GM12892 (cell line): ENCODE measurements around the gene SGPL1.

Experiments used
- POLR2A ChIP-seq: IDR thresholded peaks from 2 replicates; pipeline ENCODE4 v1.6.1; 2011; ENCODE audit warnings: low read depth, low read length, control low read depth
- POLR2AphosphoS5 ChIP-seq: IDR thresholded peaks from 2 replicates; pipeline ENCODE4 v1.6.1; 2011; ENCODE audit warnings: low read depth, low read length, control low read depth
- TAF1 ChIP-seq: IDR thresholded peaks from 2 replicates; pipeline ENCODE4 v1.6.1; 2011; ENCODE audit warnings: low read depth, mild to moderate bottlenecking, control low read depth, low read length, borderline replicate concordance

DNA sequence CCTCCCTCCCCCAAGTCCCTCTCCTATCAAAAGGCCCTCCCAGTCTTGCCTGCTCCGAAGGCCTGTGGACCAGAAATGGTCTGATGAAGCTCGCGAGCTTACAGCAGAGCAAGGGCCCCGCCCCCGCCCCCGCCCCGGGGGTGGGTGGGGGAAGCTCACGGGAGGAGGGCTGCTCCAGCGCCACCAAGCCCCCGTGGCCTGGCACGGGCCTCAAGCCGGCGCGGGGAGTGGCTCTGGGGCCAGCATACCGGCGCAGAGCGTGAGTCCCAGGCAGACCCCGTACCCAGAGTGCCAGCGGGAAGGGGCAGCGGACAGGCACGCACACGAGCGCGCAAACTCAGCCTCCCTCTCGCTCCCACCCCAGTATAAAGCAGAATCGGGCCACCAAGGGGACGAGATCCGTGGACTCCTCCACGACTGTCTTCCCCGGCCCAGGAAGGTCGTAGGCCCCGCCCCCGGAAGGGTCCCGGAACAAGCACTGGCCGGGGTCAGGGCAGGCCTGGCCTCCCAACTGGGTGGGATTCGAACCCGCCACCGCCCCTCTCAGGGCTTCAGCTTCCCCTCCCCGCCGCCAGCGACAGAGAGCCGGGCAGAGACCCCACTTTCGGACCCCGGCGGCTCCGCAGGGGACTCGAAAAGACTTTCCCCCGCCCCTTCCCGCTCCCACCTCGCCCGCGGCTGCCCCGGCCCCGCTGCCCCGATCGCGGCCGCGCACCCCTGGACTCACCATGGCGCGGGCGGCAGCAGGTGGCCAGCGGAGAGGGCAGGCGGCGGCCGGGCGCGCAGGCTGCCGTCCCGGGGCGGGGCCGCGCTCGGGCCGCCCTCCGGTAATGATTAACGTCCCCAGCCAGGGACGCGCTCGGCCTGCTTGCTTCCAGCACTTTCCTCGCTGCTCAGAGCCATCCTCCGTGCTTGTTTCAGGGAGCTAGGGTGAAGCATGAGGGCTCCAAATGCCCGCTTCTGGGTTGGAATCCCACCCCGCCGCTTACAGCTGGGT lies 72.4 kb downstream of the SGPL1 start, which contains the start of gene PCBD1:
- TF ChIP-seq POLR2A (peak; percentile 39), POLR2AphosphoS5 (no peak), TAF1 (peak; percentile 12; the same call in 1 of the 2 replicates)
